NCI-H2029 (cell line): ENCODE data around the gene ATF6.
"Not testable (repeated sequence)": the region's sequence is repeated elsewhere in the genome, so short reads cannot be mapped to it uniquely, and the experiment has no call there.

Experiments
- DNase-seq: peaks from one replicate; lab custom pipeline; 2025; lab: John Stamatoyannopoulos, UW

ATF6 gene

DNA sequence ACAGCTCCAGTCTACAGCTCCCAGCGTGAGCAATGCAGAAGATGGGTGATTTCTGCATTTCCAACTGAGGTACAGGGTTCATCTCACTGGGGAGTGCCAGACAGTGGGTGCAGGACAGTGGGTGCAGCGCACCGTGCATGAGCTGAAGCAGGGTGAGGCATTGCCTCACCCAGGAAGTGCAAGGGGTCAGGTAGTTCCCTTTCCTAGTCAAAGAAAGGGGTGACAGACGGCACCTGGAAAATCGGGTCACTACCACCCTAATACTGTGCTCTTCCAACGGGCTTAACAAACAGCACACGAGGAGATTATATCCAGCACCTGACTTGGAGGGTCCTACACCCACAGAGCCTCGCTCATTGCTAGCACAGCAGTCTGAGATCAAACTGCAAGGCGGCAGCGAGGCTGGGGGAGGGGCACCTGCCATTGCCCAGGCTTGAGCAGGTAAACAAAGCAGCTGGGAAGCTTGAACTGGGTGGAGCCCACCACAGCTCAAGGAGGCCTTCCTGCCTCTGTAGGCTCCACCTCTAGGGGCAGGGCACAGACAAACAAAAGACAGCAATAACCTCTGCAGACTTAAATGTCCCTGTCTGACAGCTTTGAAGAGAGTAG lies 66.3 kb downstream of the ATF6 start:
- DNase-seq: not testable (repeated sequence)

DNA sequence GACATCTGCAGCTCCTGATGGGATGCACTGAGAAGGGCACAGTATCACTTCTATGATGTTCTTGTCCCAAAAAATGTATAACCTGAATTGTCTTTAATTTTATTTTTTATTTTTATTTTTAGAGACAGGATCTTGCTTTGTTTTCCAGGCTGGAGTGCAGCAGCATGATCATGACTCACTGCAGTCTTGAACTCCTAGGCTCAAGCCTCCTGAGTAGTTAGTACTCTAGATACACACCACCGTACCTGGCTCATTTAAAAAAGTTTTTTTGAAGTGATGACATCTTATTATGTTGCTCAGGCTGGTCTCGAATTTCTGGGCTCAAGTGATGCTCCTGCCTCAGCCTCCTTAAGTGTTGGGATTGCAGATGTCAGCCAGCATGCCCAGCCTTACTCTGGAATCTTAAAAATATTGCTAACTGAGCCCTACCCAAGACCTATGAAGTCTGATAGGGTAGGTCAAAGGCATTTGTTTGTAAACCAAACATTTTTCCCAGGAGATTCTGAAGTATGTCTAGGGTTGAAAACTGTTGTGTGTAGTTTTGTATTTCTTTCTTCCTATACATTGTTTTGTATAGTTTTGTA lies 68.9 kb downstream of the ATF6 start:
- DNase-seq: no peak

GRCh38 chr1:161836018-161836417 lies 69.9 kb downstream of the ATF6 start:
- DNase-seq: no peak

- no peak for DNase-seq
These were observed 72.2 kb downstream of the ATF6 start for GRCh38 chr1:161838362-161838761.

GRCh38 chr1:161838885-161839284 lies 72.8 kb downstream of the ATF6 start:
- no peak for DNase-seq

GRCh38 chr1:161839591-161839990 lies 73.5 kb downstream of the ATF6 start:
- DNase-seq: no peak

- DNase-seq: no peak
These were observed 74.2 kb downstream of the ATF6 start for GRCh38 chr1:161840363-161840762.

- DNase-seq: no peak
These were observed 77.0 kb downstream of the ATF6 start for GRCh38 chr1:161843156-161843555.

GRCh38 chr1:161844696-161845095 lies 78.6 kb downstream of the ATF6 start:
- no peak for DNase-seq

DNA sequence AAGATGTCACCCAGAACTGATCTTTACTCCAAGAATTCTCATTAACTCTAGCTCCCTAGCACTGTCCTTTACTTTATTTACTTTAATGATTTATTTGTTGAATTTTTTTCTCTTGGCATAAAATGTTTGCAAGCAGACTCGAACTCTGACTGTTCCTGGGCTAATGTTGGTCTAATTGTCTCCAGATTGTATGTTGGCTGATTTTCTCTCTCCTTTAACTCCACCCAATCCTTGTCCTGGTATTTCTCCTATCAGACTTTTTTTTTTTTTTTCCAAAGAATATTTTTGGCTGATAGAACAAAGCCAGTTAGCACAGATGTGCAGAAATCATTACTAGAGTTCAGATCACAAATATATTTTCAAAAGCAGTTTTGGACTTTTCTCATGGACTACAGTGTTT lies 82.6 kb downstream of the ATF6 start:
- DNase-seq: no peak

- no peak for DNase-seq
These were observed 83.4 kb downstream of the ATF6 start for GRCh38 chr1:161849518-161849917.

- DNase-seq: no peak
These were observed 89.1 kb downstream of the ATF6 start for GRCh38 chr1:161855260-161855659.

DNA sequence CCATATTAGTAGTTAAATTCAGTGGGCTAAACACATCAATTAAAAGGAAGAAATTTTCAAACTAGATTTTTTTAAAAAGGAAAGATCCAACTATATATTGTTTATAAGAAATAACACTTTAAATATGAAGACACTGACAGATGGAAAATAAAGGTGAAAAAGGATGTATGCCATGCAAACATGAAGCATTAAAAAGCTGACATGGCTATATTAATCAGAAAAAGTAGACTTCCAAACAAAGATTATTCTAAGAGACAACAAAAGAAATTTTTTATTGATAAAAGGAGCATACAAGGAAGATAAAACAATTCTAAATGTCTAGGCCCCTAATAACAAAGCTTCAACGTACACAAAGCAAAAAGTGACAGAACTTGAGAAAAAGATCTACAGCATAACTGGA lies 92.2 kb downstream of the ATF6 start:
- no peak for DNase-seq

- no peak for DNase-seq
These were observed 97.4 kb downstream of the ATF6 start for GRCh38 chr1:161863549-161863948.

DNA sequence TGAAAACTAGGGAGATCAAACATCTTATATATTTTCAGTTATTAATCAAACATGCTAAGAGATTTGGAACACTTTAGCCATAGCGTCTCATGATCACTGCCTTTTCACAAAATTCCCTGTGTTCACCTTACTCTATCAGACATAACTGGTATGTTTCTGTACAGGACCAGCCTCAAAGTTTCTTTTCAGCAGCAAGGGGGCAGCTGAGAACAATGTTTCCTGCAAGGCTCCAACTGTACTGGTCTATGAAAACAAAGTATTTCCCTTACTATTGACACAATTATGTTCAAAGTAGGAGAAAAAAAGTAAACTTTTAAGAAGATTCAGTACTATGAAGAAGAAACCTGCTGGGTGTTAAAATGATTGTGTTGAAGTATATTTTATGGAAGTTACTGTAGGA lies 98.5 kb downstream of the ATF6 start:
- no peak for DNase-seq

- no peak for DNase-seq
These were observed 100.1 kb downstream of the ATF6 start for GRCh38 chr1:161866241-161866640.

- no peak for DNase-seq
These were observed 102.7 kb downstream of the ATF6 start for GRCh38 chr1:161868832-161869231.

DNA sequence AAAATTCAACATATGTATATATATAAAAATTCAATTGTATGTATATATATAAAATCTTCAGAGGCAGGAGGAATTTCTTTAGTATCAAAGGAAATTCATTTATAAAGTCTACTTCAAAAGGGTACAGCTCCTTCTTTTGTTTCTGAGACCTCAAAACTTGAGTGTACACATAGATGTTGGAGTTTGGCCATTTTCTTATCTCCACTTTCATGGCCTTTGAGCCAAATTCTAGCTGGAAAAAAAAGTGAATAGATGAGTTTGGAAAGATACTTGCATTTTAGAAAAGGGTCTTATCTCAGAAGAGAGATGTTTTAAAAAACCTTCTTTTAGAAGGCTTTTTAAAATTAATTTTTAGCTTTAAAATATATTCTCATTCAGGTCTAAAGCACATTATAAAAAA lies 103.2 kb downstream of the ATF6 start:
- DNase-seq: no peak

DNA sequence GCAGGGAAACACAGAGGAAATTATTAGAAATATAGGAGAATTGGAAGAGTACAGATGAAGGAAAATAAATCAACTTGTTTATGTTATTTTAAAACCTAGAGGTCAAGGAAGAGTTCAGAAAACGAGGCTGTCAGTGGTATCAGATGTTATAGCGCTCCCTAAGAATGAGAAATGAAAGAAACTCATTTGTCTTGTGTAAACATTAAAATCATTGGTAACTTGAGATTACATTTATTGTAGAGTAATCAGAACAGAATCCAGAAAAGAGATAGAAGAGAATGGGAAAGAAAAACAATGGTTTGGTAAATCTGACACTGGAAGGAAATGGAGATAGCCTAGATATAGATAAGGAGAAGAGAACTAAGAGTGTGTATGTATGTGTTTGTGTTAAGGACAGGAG lies 106.4 kb downstream of the ATF6 start:
- no peak for DNase-seq

DNA sequence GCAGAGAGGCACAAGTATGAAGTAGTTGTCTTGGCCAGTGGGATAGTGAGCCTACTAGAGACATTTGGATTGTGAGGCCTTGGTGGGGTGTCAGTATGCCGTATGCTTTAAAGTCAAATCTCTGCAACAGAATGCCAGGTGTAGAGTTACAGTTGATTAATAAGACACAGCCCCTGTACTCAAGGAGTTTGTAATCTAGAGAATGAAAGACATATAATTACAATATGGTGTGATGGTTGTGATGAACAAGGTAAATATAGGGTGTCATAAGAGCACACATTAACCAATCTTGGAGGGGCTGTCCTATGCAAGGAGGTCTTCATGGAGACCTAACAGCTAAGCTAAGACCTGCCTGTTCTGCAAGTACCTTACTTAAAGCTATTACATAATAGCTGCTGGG lies 113.1 kb downstream of the ATF6 start:
- no peak for DNase-seq

- peak; percentile 35 for DNase-seq
These were observed 118.4 kb downstream of the ATF6 start for GRCh38 chr1:161884475-161884874.

DNA sequence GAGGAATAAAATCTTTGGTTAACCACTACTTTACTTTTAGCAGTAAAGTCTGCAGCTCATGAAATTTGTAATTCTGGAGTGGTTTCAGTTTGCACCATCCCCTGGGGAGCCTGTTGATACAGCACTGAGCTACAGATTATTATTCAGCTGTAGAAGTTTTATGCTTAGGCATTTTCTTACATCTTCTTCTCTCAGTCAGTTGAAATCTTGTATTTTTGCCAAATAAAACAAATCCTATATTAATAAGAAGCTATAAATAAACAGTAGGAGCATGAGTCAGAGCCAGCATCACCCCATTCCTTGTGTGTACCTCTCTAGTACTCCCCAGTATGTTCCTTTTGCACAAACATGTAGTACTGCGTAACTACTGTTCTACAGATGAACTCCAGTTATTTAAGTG lies 118.9 kb downstream of the ATF6 start:
- no peak for DNase-seq

DNA sequence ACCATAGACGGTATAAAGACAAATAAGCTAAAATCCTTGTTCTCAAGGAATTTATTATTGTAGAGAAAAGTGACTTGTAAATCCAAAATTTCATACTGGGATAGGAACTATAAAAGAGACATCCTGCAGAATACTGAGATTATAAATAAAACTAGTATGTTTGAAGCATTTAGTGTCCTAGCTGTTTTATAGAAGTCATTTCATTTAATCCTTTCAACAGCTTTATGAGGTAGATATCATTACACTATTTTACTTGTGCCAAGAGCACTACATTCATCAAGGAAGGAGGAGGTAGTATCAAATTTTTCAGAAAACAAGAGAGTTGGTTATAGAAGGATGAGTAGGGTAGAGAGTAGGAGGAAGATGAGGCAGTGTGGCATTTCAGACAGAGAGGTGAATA lies 119.6 kb downstream of the ATF6 start:
- DNase-seq: no peak

DNA sequence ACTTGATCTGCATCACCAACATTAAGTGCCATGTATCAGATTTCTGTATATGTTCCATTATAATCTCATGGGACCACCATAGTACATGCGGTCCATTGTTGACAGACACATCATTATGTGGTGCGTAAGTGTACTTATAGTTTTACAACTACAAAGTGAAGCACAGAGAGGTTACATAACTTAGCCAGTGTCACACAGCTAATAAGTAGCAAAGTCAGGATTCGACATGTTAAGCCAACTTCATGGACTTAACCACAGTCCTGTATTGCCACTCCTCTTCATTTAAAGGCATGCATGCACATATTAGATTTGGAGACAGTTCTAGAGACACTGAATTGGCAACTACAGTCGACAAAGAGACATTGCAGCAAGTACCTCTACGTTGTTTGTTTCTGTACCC lies 120.5 kb downstream of the ATF6 start:
- DNase-seq: no peak
